NCI-H345 treated with DMSO at 0.1 percent for 48 hours (cell line): ENCODE data around the gene CEBPE.
"Not testable (repeated sequence)": the region's sequence is repeated elsewhere in the genome, so short reads cannot be mapped to it uniquely, and the experiment has no call there.

Experiments used
- DNase-seq: peaks from one replicate; lab custom pipeline; 2025; ENCODE audit not compliant: unreplicated experiment; lab: John Stamatoyannopoulos, UW

CEBPE gene

GRCh38 chr14:23123419-23123818, 4.4 kb upstream of the CEBPE start:
- DNase-seq = no peak

GRCh38 chr14:23122086-23122485, 3.0 kb upstream of the CEBPE start:
- no peak for DNase-seq

GRCh38 chr14:23121361-23121771, 2.3 kb upstream of the CEBPE start:
- no peak for DNase-seq

- peak; percentile 77 for DNase-seq
Measured at GRCh38 chr14:23120541-23121251, 1.6 kb upstream of the CEBPE start.

GRCh38 chr14:23119363-23120327, 590 bp upstream of the CEBPE start:
- DNase-seq = no peak

GRCh38 chr14:23117371-23118020, 1.6 kb downstream of the CEBPE start:
- no peak for DNase-seq

GRCh38 chr14:23115918-23116317, 3.1 kb downstream of the CEBPE start:
- no peak for DNase-seq

GRCh38 chr14:23115039-23115731, 3.9 kb downstream of the CEBPE start:
- DNase-seq = no peak

- DNase-seq = no peak
Measured at GRCh38 chr14:23114669-23115038, 4.4 kb downstream of the CEBPE start.

GRCh38 chr14:23114120-23114458, 5.0 kb downstream of the CEBPE start:
- DNase-seq = no peak

DNA sequence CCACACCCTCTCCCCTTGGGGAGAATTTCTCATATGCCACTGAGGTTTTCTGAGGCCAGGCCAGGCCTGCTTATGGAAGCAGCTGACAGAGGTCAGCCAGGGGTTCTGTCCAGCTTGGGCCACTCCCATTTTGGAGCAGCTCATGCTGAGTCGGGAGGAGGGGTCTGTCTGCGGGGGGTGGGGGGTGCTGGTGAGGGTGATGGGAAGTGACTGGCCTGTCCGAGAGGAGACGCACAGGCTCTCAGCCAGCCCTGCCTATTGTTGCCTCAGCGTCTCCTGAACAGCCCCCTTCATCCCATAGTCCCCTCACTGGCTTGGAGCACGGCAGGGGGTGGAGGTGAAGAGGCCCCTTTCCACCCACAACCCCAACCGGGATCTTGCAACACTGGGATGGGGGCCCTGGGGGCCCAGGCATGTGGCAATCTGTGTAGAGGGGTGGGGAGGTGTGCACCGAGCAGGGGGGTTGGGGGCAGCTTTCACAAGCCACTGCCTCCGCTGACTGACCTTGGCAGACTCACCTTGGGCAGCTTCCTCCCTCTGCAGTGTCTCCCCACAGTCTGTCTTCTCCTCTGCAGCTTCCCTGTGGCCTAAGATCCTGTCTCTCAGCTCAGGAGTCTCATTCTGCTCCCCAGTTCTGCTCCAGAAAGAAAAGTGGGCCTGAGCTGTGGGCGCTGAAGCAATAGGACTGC, 5.5 kb downstream of the CEBPE start:
- no peak for DNase-seq

DNA sequence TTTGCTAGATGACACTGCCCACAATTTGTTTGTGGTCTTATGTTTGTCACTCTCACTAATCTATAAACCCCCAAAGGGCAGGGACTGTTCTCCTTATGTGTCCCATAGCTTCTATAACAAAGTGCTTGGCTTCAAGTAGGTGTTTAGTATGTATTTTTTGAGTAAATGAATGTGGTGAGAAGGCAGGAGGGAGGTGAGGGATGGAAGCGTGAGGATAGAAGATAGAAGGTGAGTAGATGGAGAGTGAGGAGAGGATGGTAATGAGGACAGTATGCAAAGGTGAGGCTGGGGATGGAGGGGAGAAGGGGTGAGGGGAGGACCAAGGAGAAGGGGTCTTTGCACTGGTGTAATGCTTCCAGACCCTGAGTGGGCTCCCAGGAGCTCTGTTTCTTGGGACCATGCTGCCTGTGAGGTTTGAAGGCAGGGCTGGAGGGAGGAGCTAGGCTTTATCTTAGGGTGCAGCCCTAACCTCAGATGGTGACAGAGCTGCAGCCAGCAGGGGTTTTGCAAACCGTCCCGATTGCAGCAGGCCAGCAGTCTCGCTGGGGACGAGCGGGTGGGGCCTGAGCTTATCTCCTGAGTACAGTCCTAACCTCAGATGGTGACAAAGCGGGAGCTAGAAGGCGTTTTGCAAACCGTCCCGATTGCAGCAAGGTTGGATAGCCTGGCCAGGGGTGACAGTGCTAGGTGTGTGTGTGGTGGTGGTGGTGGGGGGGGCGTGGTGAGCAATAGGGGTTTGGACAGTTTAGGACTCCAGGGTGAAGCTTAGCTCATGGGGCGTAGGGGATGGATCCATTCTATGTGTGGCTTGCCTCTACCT, 6.5 kb downstream of the CEBPE start:
- no peak for DNase-seq

GRCh38 chr14:23110579-23111365, 8.3 kb downstream of the CEBPE start:
- DNase-seq = no peak

DNA sequence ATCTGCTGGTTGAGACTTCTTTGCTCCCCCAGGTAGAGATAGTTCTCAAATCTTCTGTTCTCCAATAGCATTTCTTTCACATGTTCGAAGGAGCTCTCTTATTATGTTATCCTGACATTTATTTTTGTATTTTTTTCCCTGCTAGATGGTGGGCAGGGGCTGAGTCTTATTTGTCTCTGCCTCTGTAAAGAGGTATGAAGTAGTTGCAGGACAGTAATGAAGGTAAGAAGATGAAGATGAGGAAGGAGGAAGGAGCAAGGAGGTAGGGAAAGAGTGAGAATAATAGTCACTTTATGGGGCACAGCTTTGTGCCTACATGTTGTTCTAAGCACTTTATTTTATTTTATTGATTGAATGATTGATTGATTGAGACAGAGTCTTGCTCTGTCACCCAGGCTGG, 9.3 kb downstream of the CEBPE start:
- no peak for DNase-seq

GRCh38 chr14:23108169-23108568, 10.9 kb downstream of the CEBPE start:
- not testable (repeated sequence) for DNase-seq

DNA sequence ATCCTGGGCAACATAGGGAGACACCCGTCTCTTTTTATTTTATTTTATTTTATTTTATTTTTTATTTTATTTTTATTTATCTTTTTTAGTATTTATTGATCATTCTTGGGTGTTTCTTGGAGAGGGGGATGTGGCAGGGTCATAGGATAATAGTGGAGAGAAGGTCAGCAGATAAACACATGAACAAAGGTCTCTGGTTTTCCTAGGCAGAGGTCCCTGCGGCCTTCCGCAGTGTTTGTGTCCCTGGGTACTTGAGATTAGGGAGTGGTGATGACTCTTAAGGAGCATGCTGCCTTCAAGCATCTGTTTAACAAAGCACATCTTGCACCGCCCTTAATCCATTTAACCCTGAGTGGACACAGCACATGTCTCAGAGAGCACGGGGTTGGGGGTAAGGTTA, 11.4 kb downstream of the CEBPE start:
- DNase-seq = not testable (repeated sequence)

DNA sequence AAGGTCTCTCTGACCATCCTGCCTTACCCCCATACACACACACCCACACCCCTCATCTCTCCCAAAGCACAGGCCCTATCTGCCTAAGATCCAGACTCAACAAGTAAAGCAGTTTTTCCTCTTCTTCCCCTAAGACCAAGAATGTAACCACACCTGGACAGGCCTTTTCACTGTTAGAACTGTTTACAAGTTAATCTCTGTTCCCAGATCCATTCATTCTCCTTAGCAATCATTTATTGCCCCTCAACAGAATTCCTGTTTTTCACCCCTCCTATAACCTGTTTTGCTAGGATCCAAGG, 12.4 kb downstream of the CEBPE start:
- DNase-seq = no peak

- DNase-seq = no peak
Measured at GRCh38 chr14:23105348-23105824, 13.7 kb downstream of the CEBPE start.
